Gastroesophageal sphincter (tissue), 4 donors: ENCODE data around the gene TAF4. TPM values are rescaled to one million over a fixed set of nuclear protein-coding genes. Genes with fewer than 3 reads are reported as not detected.

Experiments
- ATAC-seq: fragments of 150-250 bp; one replicate; pipeline ENCODE4 v1.9.1; 2016; ENCODE audit warnings: mild to moderate bottlenecking, moderate library complexity
- H3K27ac ChIP-seq, 4 donors: fragments of 200-600 bp; sonication (generic) in 3 of 4; 1 replicate in 3 of 4; 2 replicates in 1 of 4; pipeline ENCODE4 v1.5.1; 2016 to 2019
- H3K27me3 ChIP-seq: fragments of 200-600 bp; sonication (generic); one replicate; pipeline ENCODE4 v1.5.1; 2019
- H3K36me3 ChIP-seq, 2 donors: fragments of 200-600 bp; sonication (generic); one replicate each; pipeline ENCODE4 v1.5.1; 2019; ENCODE audit warnings: control low read depth in 1 of 2
- H3K4me1 ChIP-seq, 3 donors: fragments of 200-600 bp; sonication (generic); 1 replicate in 2 of 3; 2 replicates in 1 of 3; pipeline ENCODE4 v1.5.1; 2016 to 2019; ENCODE audit warnings: control low read depth in 2 of 3
- H3K4me3 ChIP-seq, 2 donors: fragments of 200-600 bp; sonication (generic); one replicate each; pipeline ENCODE4 v1.5.1; 2019; ENCODE audit warnings: mild to moderate bottlenecking in 1 of 2, moderate library complexity in 1 of 2
- H3K9me3 ChIP-seq, 3 donors: fragments of 200-600 bp; sonication (generic); one replicate each; pipeline ENCODE4 v1.5.1; 2017 to 2019; ENCODE audit warnings: control low read depth in 2 of 3
- EP300 ChIP-seq: sonication (generic); formaldehyde crosslinking; IDR thresholded peaks from one replicate; pipeline ENCODE4 v1.6.1; 2017; ENCODE audit warnings: antibody characterized with exemption, mild to moderate bottlenecking
- POLR2A ChIP-seq, 2 donors: fragments of 450-650 bp; IDR thresholded peaks; one replicate each; pipeline ENCODE4 v1.6.1; 2017; ENCODE audit warnings: antibody characterized with exemption in 2 of 2, mild to moderate bottlenecking in 2 of 2, moderate library complexity in 1 of 2
- POLR2AphosphoS5 ChIP-seq: sonication (generic); formaldehyde crosslinking; IDR thresholded peaks from one replicate; pipeline ENCODE4 v1.6.1; 2017; ENCODE audit warnings: antibody characterized with exemption
- WGBS, 2 donors: methylation state at CpG; one replicate each; pipeline ENCODE4 v1.1.5; 2018; ENCODE audit warnings: low coverage in 1 of 2; 5-methylcytosine and 5-hydroxymethylcytosine counted together
- total RNA-seq, 4 donors: library from RNA; depleted of rRNA; stranded (reverse); fragments of >200 nt; gene quantifications; one replicate each; pipeline ENCODE4 v1.1.0, GENCODE V29; 2016
- TF ChIP-seq, protein P1 (sequence below), 4 experiments: fragments of 200-600 bp in 2 of 4; fragments of 450-650 bp in 2 of 4; sonication (generic) in 1 of 4; IDR thresholded peaks; one replicate each; pipeline ENCODE4 v1.5.1; 2017 to 2019; ENCODE audit warnings: antibody characterized with exemption in 4 of 4, mild to moderate bottlenecking in 2 of 4, moderate library complexity in 2 of 4

TAF4 gene
- total RNA-seq, 4 donors from 2014 or later, result 7.6 to 19.9 (median 15.5) TPM

DNA sequence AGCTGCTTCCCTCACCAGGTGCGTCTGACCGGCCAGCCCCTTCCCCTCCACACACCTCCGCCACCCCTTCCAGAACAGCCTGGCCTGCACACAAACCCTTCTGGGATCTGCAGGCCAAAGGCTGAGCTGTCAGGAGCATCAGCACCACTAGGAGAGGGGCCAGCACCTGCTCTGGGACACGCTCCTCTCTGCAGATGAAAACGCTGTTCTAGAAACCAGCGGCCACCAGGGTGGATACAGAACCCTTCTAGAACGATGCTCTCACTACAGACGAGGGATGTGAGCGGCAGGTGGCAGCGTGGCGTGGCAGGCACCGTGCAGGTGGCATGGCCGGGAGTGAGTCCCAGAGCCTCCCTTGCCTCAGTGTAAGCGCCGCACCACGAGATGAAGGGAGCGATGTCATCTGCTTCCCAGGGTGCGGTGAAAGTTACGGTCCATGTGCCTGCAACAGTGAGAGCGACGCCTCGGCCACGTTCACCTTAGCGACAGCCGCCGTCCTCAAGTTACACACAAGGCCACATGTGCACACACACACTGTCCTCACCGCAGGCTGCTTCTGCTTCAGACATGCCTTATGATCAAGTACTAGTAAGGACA lies 53.6 kb downstream of the TAF4 start:
- H3K27ac ChIP-seq, result no peak overlapping the region
- WGBS, 2 donors, result 70 to 88% methylated on average over 2 to 15 of the region's 27 CpGs
- no peak overlapping the region for H3K4me3 ChIP-seq
- peaks cover 0 to 68% of the 10 kb centered on the region in 2 donors for H3K36me3 ChIP-seq
- ATAC-seq, result no peak
- no peaks in the 10 kb centered on the region for H3K27me3 ChIP-seq
- peaks cover 0 to 34% (median 7%) of the 10 kb centered on the region in 3 donors for H3K4me1 ChIP-seq
- TF ChIP-seq EP300 (no peak), POLR2A (IDR thresholded peaks at IDR 0.05) (no peak), POLR2AphosphoS5 (no peak)
- TF ChIP-seq, protein P1, sequence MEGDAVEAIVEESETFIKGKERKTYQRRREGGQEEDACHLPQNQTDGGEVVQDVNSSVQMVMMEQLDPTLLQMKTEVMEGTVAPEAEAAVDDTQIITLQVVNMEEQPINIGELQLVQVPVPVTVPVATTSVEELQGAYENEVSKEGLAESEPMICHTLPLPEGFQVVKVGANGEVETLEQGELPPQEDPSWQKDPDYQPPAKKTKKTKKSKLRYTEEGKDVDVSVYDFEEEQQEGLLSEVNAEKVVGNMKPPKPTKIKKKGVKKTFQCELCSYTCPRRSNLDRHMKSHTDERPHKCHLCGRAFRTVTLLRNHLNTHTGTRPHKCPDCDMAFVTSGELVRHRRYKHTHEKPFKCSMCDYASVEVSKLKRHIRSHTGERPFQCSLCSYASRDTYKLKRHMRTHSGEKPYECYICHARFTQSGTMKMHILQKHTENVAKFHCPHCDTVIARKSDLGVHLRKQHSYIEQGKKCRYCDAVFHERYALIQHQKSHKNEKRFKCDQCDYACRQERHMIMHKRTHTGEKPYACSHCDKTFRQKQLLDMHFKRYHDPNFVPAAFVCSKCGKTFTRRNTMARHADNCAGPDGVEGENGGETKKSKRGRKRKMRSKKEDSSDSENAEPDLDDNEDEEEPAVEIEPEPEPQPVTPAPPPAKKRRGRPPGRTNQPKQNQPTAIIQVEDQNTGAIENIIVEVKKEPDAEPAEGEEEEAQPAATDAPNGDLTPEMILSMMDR (IDR thresholded peaks at IDR 0.05), result no peak
- no peaks in the 10 kb centered on the region for H3K9me3 ChIP-seq

DNA sequence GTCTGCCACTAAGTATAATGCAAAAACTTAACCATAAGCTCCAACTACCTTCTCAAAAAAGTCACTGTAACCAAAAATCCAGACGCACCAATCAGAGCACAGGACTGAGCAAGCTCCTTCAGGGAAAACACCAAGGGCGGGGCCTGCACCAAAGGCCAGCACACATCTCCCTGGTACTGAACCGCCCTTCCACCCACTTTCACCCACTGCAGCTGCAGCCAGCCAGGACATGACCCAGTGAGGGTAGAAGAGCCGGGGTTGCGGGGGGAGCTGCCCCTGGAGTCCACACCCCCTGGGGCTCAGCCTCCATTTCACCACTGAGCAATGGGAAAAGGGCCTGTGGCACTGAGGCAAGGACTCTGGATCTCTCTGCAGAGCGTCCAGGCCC lies 54.3 kb downstream of the TAF4 start:
- no peaks in the 10 kb centered on the region for H3K9me3 ChIP-seq
- TF ChIP-seq EP300, result no peak
- TF ChIP-seq POLR2A (IDR thresholded peaks at IDR 0.05), result no peak
- TF ChIP-seq, protein P1 (IDR thresholded peaks at IDR 0.05), result no peak
- no peak for TF ChIP-seq POLR2AphosphoS5
- H3K36me3 ChIP-seq, result peaks cover 0 to 73% of the 10 kb centered on the region in 2 donors
- H3K4me3 ChIP-seq, result no peak overlapping the region
- peaks cover 0 to 32% (median 7%) of the 10 kb centered on the region in 3 donors for H3K4me1 ChIP-seq
- no peaks in the 10 kb centered on the region for H3K27me3 ChIP-seq
- no peak for ATAC-seq
- WGBS, 2 donors, result 86% methylated on average over 2 of the region's 6 CpGs; no CpG with 5 or more reads in 1 of the 2 donors
- H3K27ac ChIP-seq, result no peak overlapping the region

DNA sequence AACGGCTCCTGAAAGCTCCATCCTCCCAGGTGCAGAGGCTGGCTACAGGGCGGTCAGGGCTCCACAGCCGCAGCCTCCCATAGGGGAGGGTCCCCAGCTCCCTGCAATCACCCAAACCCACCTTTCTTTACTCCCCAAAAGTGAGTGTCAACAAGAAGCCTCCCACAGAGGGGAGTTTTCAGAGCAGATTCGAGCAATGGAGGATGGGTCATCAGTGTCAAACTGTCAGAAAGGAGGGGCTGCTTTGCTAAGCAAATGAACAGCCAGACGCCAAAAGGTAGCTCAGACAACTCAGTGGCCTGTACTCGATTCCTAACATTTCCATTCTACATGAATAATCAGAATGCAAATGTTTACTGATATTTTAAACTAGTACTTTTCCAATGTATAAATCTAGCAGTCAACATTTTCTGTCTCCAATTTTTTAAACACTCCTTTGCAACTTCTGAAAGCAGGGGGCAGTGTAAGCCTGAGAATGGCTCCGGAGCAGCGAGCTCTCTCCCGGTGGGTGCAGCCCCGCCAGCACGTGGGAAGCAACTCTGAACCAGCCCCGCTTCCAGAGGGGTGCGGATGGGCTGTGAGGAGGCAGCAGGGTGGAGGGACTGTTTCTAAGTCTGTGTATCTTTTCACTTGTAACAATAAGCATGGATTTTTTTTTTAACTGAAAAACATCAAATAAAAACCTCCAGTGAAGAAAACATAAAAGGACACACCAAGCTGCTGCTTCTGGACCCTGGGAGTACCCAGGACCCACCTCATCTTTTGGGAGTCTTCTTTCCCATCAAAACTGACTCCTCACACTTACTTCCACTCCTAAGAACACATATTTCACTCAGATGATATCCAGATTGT lies 54.9 kb downstream of the TAF4 start:
- no peaks in the 10 kb centered on the region for H3K9me3 ChIP-seq
- 15 to 24% methylated on average over 9 to 10 of the region's 13 CpGs for WGBS, 2 donors
- no peak overlapping the region for H3K4me3 ChIP-seq
- H3K27me3 ChIP-seq, result no peaks in the 10 kb centered on the region
- peaks cover 0 to 25% (median 4%) of the 10 kb centered on the region in 3 donors for H3K4me1 ChIP-seq
- H3K36me3 ChIP-seq, result peaks cover 0 to 79% of the 10 kb centered on the region in 2 donors
- no peak for ATAC-seq
- no peak for TF ChIP-seq POLR2AphosphoS5
- TF ChIP-seq, protein P1 (IDR thresholded peaks at IDR 0.05), result peak in 3 of 4 experiments; percentile 62 to 69 (median 69)
- H3K27ac ChIP-seq, result no peak overlapping the region

DNA sequence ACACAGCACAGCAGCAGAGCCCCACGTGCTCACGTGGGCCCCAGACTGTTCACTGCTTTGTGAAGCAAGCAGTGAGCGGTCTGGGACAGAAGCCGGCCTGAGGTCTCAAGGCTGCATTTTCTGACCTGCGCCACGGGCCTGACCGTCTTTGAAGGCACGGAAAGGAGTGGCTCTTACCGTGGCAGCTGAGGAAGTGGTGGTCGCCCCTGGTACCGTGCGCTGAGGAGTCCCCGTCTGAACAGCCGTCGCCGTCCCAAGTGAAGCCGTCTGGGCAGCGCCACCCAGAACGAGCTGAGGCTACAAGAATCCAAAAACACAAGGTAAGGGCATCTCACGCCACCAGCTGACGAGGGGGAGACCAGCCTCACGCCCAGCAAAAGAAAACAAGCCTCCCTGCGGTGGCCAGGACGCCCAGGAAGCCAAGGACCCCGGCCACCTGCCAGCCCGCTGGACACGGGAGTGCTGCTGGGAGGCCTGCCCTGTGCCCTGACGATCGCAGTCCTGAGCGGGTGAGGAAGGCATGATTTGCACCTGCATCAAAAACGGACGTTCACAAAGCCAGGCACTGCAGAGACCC lies 55.7 kb downstream of the TAF4 start:
- H3K36me3 ChIP-seq, result peaks cover 0 to 87% of the 10 kb centered on the region in 2 donors

More for the DNA sequence above, 55.7 kb downstream of the TAF4 start:
- Histone ChIP-seq H3K9me3 (no peaks in the 10 kb centered on the region), H3K4me3 (no peak overlapping the region), H3K27me3 (no peaks in the 10 kb centered on the region), H3K27ac (no peak overlapping the region), H3K4me1 (peaks cover 0 to 17% (median 2%) of the 10 kb centered on the region in 3 donors)
- 67 to 81% methylated on average over 1 to 2 of the region's 32 CpGs for WGBS, 2 donors
- TF ChIP-seq POLR2A (IDR thresholded peaks at IDR 0.05), result no peak
- TF ChIP-seq, protein P1 (IDR thresholded peaks at IDR 0.05), result no peak
- TF ChIP-seq POLR2AphosphoS5, result no peak
- no peak for TF ChIP-seq EP300
- ATAC-seq, result no peak
